Measurements from ENCODE around the gene LPO. TPM values are rescaled to one million over a fixed set of nuclear protein-coding genes. Genes with fewer than 3 reads are reported as not detected.

Gene LPO
- total and polyA plus RNA-seq, 10 of the 15 experiments (the other 5 are each of a cell fraction or from before 2014, with no cell fraction given), result 0.03 to 0.11 (median 0.06) TPM; not detected in 7

GRCh38 chr17:58191241-58191896, 47.0 kb upstream of the LPO start:
- no peaks in the 10 kb centered on the region for H3K79me2 ChIP-seq (ENCODE audit: control insufficient read depth, insufficient read depth, low read length)
- no peaks in the 10 kb centered on the region for H4K20me1 ChIP-seq (ENCODE audit: control insufficient read depth, insufficient read depth)
- no peaks in the 10 kb centered on the region for H3K9me3 ChIP-seq (replicated peaks; ENCODE audit: control insufficient read depth, insufficient read depth, low read length)
- ChIA-PET SMC1A (ENCODE audit: uncharacterized antibody, unreplicated experiment) (no interaction called here), CTCF (interaction anchor here (0.6 to 1.4 kb wide), 3 partner anchors 9 to 16 kb away, joined by 3 to 11 read pairs (median 3); no protein-coding TSS in a partner anchor), POLR2A (interaction anchor here (0.6 kb wide), 1 partner anchor 367 kb away, joined by 3 read pairs; no protein-coding TSS in a partner anchor), RAD21 (ENCODE audit: unreplicated experiment) (no interaction called here)
- DNase-seq (ENCODE audit: low read depth, low spot score) (no peak), ATAC-seq (no peak), FAIRE-seq (no peak)
- peaks cover 3% of the 10 kb centered on the region for H3K4me1 ChIP-seq (ENCODE audit: control insufficient read depth, insufficient read depth, low read length)
- intact Hi-C loops (cut with micrococcal nuclease; ENCODE audit: unreplicated experiment), result no loop called here
- H3K4me2 ChIP-seq (ENCODE audit: control insufficient read depth, insufficient read depth), result no peak overlapping the region
- no peak overlapping the region for H3K4me3 ChIP-seq
- H3K9ac ChIP-seq (ENCODE audit: control insufficient read depth, insufficient read depth, low read length), result no peak overlapping the region
- no TSS peak for BruUV-seq (replicated peaks)
- no peaks in the 10 kb centered on the region for H3K36me3 ChIP-seq (ENCODE audit: control insufficient read depth in 2 of 2, insufficient read depth in 2 of 2, low read length in 1 of 2)
- WGBS (ENCODE audit: insufficient coverage, insufficient replicate concordance, low lambda C conversion rate, missing lambda C conversion rate), result 34% methylated on average over 14 of the region's 14 CpGs
- no peak overlapping the region for H2AFZ ChIP-seq (ENCODE audit: control insufficient read depth, low read depth, low read length)
- no peak overlapping the region for H3K27ac ChIP-seq (ENCODE audit: control insufficient read depth, insufficient read depth)
- peaks cover 2 to 3% of the 10 kb centered on the region in 2 experiments; a peak in 1 of 4 replicates for H3K27me3 ChIP-seq (replicated peaks in 1 of 2; ENCODE audit: control insufficient read depth in 2 of 2, insufficient read depth in 2 of 2, low read length in 1 of 2)
- in situ Hi-C loops (cut with MboI), result no loop called here
- TF ChIP-seq, protein P1, sequence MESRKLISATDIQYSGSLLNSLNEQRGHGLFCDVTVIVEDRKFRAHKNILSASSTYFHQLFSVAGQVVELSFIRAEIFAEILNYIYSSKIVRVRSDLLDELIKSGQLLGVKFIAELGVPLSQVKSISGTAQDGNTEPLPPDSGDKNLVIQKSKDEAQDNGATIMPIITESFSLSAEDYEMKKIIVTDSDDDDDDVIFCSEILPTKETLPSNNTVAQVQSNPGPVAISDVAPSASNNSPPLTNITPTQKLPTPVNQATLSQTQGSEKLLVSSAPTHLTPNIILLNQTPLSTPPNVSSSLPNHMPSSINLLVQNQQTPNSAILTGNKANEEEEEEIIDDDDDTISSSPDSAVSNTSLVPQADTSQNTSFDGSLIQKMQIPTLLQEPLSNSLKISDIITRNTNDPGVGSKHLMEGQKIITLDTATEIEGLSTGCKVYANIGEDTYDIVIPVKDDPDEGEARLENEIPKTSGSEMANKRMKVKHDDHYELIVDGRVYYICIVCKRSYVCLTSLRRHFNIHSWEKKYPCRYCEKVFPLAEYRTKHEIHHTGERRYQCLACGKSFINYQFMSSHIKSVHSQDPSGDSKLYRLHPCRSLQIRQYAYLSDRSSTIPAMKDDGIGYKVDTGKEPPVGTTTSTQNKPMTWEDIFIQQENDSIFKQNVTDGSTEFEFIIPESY (IDR thresholded peaks at IDR 0.05), result no peak
- TF ChIP-seq KLF5 (IDR thresholded peaks at IDR 0.05; ENCODE audit: partially characterized antibody) (no peak), CBX3 (IDR thresholded peaks at IDR 0.05; ENCODE audit: borderline replicate concordance, low read depth) (no peak), MXI1 (IDR thresholded peaks at IDR 0.05; ENCODE audit: low read depth, low read length) (no peak), CUX1 (IDR thresholded peaks at IDR 0.05; ENCODE audit: insufficient replicate concordance, low read depth, low read length) (no peak), SMAD1 (IDR thresholded peaks at IDR 0.05; ENCODE audit: low read depth, partially characterized antibody) (no peak), DPF2 (IDR thresholded peaks at IDR 0.05) (no peak)
- TF ChIP-seq, protein P2, sequence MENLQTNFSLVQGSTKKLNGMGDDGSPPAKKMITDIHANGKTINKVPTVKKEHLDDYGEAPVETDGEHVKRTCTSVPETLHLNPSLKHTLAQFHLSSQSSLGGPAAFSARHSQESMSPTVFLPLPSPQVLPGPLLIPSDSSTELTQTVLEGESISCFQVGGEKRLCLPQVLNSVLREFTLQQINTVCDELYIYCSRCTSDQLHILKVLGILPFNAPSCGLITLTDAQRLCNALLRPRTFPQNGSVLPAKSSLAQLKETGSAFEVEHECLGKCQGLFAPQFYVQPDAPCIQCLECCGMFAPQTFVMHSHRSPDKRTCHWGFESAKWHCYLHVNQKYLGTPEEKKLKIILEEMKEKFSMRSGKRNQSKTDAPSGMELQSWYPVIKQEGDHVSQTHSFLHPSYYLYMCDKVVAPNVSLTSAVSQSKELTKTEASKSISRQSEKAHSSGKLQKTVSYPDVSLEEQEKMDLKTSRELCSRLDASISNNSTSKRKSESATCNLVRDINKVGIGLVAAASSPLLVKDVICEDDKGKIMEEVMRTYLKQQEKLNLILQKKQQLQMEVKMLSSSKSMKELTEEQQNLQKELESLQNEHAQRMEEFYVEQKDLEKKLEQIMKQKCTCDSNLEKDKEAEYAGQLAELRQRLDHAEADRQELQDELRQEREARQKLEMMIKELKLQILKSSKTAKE (IDR thresholded peaks at IDR 0.05; ENCODE audit: low read depth, poor library complexity, severe bottlenecking), result no peak
- TF ChIP-seq, protein P3, sequence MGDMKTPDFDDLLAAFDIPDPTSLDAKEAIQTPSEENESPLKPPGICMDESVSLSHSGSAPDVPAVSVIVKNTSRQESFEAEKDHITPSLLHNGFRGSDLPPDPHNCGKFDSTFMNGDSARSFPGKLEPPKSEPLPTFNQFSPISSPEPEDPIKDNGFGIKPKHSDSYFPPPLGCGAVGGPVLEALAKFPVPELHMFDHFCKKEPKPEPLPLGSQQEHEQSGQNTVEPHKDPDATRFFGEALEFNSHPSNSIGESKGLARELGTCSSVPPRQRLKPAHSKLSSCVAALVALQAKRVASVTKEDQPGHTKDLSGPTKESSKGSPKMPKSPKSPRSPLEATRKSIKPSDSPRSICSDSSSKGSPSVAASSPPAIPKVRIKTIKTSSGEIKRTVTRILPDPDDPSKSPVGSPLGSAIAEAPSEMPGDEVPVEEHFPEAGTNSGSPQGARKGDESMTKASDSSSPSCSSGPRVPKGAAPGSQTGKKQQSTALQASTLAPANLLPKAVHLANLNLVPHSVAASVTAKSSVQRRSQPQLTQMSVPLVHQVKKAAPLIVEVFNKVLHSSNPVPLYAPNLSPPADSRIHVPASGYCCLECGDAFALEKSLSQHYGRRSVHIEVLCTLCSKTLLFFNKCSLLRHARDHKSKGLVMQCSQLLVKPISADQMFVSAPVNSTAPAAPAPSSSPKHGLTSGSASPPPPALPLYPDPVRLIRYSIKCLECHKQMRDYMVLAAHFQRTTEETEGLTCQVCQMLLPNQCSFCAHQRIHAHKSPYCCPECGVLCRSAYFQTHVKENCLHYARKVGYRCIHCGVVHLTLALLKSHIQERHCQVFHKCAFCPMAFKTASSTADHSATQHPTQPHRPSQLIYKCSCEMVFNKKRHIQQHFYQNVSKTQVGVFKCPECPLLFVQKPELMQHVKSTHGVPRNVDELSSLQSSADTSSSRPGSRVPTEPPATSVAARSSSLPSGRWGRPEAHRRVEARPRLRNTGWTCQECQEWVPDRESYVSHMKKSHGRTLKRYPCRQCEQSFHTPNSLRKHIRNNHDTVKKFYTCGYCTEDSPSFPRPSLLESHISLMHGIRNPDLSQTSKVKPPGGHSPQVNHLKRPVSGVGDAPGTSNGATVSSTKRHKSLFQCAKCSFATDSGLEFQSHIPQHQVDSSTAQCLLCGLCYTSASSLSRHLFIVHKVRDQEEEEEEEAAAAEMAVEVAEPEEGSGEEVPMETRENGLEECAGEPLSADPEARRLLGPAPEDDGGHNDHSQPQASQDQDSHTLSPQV (IDR thresholded peaks at IDR 0.05), result no peak

Measured in GM12878 (cell line).